TTC549 (cell line): ENCODE measurements around the gene TEFM.
"Not testable (repeated sequence)": the region's sequence is repeated elsewhere in the genome, so short reads cannot be mapped to it uniquely, and the experiment has no call there.

Source experiments
- FAIRE-seq: peaks from 2 replicates; lab custom pipeline; 2012; peaks lifted over from hg19 to GRCh38; lab: Jason Lieb, UNC

Gene TEFM, protein sequence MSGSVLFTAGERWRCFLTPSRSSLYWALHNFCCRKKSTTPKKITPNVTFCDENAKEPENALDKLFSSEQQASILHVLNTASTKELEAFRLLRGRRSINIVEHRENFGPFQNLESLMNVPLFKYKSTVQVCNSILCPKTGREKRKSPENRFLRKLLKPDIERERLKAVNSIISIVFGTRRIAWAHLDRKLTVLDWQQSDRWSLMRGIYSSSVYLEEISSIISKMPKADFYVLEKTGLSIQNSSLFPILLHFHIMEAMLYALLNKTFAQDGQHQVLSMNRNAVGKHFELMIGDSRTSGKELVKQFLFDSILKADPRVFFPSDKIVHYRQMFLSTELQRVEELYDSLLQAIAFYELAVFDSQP

DNA sequence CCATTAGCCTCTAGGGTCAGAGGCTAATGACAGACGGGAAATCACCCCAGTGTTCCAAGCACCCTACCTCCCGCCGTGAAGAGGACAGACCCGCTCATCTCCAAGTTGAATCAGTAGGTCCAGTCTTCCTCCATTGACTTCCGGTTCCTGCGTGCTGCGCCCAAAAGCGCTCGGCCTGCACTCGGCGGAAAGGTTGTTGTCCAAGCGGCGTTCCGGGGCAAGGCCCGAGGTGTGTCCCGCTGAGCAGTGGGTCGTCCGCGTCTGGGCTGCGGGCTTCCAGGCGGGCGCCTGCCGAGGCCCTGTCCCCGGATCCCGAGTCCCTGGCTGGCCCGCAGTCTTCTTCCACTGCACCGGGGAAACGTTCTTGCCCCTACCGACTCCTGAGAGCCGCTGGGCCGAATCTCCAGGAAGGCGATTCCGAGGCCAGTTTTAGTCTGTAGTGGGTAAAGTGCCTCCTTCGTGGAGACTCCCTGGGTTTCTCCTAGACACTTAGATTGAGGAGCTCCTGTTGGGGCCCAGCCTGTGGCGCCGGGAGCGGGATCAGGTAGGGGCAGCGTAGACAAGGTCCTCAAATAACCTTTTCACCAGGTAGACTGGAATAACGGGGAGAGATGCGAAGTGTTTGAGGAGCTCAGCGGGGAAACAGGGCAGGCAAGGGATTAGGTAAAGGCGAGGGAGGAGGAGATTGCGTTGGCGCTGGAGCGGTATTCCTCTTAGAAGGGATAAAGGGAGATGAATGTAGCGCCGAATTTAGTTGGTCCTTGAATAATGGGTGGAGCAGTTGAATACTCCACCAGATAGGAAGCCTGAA is at the start of gene TEFM:
Gene TEFM, minus strand, starts transcription at position 138 of the 811 bp plus-strand sequence. Its CDS starts 40 bp downstream, at position 98.
- no peak for FAIRE-seq

DNA sequence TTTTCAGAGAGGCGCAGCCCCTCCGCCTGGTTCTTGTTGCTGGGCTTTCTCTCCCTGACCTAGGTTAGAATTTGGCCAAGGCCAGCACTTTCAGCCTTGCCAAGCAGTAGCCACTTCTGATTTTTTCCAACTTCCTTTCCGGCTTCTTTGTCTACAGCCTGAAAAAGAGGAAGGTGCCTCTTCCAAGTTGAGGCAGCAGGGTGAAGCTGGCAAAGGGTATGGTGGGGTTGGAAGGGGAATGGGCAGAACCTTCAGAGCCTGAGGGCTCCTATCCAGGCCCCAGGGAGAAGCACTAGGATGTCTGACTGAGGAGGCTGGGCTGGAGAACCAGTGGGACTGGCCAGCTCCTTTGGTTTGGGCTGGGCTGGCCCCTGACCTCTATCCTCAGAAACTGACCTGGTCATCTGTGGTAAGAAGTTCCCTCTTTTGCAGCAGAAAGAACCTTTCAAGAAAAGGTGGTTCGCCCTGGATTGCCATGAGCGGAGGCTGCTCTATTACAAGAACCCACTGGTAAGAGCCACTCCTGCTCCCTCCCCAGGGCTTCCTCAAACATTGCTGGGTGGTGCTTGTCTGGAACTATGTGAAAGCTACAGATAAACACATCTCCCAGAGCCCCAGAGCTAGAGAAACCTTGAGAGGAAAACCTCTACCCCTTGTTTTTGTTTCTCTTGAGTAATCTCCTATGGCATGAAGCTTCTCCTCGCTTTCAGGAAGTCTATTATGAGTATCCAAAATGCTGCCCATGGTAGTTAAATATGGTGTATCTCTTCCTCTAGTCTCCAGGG is 48.2 kb upstream of the TEFM start:
- FAIRE-seq = no peak

DNA sequence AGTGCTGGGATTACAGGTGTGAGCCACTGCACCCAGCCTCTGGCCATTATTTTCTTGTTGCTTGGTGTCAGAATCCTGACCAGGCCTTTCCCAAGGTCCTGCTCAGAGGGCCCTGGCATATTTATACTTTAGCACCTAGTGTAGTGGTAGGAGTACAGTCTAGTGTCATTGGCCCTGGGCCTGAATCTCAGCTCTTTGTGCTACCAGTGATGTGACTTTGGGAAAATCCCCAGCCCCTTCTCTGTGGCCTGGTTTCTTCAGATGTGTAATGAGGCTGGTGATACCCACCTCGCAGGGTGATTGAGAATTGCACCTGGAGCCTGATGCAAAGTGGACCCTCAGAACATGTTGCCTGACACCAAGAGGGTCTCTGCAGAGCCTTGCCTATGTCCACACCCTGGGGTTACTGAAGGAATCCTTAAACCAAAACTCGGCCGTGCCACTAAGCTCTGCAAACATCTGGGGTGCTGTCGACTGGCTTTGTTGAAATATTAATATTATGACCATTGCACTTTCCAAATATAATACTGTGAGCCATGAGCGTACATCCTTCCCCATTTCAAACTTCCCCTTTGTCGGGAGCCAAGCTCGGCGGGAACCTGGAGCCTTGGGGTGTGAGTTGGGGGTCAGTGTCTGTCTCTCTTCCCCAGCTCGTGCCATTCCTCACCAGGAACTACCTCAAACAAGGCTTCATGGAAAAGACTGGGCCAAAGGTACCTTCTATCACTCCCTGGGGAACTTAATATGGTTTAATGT is 46.8 kb upstream of the TEFM start:
- no peak for FAIRE-seq

DNA sequence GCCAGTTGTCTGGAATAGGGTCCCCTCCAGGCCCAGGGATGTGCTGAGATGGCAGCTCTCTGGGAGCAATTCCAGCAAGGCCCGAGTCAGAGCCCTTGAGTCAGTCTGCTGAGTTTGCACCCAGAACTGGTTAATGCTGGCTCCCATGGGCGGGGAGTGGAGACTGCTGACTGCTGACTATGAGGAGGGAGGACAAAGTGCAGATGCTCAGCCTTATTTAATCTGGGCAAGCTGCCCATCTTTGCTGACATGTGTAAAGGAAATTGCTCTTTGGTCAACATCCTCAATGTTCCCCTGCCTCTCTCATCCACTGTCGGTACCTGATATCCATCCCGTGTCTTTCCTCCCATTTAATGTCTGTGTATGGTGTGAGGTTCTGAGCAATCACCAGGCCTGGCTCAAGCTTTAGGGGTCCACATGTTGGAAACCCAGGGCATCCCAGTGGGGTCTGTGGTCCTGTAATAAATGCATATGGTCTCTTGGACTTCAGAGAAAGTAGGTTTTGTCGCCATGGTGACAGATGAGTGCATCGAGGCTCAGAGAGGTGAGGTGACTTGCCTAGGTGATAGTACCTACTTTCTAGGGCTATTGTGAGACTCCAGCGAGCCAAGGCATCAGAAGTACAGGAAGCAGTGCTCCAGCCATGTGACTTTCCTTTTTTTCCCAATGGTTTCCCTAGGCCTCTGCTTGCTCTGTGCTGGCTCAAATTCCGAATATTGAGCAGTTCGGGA is 44.8 kb upstream of the TEFM start:
- FAIRE-seq = no peak

DNA sequence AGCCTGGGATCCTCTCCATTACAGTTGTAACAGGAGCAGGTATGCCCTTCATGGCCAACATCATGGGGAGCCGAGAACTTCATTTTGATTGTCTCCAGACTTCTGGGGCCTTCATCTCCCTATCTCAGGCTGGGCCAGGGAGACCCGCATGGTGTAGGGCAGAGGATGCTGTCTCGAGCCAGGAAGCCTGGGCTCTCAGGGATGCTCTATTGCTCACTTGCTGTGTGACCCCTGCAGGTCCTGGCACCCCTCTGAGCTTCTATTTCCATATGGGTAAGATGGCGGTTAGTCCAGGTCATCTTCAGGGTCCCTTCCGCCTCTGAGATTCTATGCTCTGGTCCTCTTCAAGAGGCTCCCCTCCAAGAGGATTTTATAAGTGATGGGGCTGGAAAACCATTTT is 44.2 kb upstream of the TEFM start:
- FAIRE-seq = no peak

DNA sequence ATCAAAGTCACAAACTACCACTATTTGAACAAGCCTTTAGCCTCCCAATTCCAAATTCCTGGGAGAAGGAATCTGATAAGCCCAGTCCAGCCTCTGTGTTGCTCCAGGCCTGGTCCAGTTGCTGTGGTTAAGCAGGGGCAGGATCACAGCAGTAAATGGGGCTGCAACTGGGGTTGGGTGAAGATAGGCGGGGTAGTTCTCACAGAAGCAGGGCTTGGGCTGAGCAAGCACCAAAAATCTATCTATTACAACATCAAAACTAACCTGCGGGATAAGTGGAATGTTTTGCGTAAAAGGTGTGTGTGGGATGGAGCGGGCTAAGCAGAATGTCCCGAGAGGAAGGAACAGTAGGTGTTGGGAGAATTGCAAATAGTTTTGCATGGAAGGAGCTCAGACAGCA is 41.8 kb upstream of the TEFM start:
- no peak for FAIRE-seq

DNA sequence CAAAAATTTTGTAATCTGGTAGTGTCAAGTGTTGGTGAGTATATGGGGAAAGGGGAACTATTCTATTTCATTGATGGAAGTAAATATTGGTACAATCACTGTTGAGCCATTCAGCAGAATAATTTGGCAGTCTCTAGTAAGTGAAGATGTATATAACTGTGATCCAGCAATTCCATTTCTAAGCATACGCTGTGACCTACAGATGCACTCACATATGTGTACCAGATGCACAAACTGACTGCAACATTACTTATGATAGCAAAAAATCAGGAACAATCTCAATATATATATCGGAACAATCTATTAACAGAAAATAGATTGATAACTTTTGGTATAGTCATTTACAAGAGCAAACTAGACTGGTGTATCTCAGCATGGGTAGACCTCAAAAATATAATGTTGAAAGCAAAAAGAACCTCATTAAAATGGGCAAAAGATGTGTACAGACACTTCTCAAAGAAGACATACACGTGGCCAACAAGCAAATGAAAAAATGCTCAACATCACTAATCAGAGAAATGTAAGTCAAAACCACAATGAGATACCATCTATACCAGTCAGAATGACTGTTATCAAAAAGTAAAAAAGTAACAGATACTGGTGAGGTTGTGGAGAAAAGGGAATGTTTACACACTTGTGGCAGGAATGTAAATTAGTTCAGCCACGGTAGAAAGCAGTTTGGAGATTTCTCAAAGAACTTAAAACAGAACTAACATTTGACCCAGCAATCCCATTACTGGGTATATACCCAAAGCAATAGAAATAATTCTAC is 36.5 kb upstream of the TEFM start:
- FAIRE-seq = no peak

DNA sequence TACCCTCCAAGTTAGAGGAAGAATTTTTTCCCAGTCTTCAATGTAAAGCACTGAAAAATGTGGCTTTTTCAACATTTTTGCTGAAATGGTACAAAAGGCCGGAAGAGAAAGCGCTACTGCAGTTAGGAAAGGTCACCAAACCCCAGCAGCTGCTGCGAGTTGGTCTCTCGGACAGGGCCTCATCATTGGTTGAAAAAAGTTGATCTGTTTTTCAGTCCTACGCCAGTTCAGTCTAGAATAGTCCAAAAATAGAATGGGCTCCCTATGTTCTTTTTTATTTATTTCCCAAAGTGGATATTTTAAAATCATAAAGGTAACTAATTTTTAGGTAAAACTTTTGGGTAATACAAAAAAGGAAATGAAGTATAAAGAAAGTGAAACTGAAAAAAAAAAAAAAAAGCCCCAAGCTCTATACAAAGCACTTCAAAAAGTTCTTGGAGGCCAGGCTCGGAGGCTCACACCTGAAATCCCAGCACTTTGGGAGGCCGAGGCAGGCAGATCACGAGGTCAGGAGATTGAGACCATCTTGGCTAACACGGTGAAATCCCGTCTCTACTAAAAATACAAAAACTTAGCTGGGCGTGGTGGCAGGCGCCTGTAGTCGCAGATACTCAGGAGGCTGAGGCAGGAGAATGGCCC is 33.1 kb upstream of the TEFM start:
- FAIRE-seq = no peak

DNA sequence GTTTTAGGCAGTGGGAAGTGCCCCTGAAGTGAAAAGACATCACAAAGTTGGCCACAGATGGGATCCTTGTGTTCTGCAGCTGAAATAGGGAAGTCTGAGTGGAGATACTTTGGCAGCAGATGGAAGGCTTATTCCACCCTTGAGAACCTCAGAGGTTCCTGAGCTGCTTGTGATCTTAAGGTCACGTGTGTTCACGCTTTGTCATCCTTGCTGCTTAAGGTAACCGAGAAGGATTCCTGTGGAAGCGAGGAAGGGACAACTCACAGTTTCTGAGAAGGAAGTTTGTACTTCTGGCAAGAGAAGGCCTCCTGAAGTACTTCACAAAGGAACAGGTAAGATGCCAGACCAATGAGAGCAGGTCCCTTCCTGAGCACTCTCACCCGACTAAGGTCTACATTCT is 27.9 kb upstream of the TEFM start:
- no peak for FAIRE-seq

DNA sequence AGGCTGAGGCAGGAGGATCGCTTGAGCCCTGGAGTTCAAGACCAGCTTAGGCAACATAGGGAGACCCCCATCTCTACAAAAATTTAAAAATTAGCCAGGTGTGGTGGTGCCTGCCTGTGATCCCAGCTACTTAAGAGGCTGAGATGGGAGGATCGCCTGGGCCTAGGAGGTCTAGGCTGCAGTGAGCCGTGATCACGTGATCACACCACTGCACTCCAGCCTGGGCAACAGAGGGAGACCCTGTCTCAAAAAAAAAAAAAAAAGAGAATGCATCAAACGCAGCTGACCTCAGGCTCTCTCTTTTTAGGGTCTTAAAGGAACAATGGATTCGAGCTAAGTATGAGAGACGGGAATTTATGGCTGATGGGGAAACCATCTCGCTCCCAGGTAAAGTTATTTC is 25.5 kb upstream of the TEFM start:
- not testable (repeated sequence) for FAIRE-seq

DNA sequence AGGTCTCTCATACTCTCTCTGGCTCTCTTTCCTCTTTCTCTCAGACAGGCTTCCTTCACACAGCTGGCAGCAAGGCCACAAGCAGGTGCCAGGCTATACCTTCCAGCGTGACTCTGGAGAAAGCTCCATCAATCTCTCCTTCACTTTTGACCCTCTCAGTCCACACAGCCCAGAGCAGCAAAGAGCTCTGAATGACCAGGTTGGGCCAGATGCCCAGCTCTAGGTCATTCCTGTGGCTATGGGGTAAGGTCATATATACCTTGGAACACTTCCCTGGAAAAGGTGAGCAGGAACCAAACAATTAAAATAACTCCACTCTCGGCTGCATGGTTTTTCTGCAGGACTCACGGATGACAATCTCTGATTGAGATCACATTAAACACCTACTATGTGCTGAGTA is 24.5 kb upstream of the TEFM start:
- no peak for FAIRE-seq

DNA sequence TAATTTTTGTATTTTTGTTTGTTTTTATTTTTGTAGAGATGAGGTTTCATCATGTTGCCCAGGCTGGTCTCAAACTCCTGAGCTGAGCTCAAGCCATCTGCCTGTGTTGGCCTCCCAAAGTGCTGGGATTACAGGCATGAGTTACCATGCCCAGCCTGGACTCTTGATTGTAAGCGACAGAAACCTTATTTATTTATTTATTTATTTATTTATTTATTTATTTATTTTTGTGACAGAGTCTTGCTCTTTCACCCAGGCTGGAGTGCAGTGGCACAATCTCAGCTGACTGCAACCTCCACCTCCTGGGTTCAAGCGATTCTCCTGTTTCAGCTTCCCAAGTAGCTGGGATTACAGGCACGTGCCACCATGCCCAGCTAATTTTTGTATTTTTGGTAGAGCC is 23.8 kb upstream of the TEFM start:
- not testable (repeated sequence) for FAIRE-seq

DNA sequence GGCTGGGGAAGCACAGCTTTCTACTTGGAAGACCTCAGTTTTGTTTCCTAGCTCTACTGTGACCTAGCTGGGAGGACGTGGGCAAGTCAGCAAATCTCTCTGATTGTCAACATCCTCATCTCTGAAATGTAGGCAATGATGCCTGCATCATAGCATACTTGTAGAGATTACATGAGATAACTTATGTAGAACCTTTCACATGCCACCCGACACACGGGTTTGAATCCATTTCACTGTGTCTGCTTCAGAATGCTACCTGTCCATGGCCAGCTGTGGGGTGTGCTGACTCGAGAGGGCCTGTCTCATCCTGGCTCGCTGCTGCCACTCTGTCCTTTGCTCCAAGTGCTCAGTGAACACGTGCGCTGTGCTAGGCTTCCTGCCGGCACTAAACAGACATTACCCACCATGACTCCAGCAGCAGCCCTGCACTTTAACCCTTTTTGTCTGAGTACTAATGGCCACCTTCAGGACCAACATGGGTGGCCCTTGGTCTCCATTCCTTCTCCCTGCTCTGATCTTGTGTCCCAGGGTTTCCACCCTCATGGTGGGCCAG is 23.1 kb upstream of the TEFM start:
- FAIRE-seq = no peak

DNA sequence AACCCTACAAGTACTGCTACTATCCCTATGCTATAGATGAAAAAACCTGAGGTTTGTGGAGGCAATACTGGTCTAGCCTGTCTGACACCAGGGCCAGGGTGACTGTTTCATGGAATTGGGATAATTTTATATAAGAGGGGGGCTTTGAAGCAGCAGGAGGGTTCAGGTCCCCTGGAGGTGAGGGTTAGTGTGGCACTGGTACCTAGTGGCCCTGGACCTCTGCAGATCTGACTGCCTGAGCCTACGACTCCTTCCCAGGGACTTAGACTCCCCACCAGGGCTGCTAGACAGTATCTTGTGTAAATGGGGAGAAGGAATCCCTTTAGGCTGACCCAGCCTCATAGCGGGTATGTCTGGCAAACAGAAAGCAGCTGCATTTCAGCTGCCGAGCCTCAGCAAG is 22.5 kb upstream of the TEFM start:
- FAIRE-seq = no peak

DNA sequence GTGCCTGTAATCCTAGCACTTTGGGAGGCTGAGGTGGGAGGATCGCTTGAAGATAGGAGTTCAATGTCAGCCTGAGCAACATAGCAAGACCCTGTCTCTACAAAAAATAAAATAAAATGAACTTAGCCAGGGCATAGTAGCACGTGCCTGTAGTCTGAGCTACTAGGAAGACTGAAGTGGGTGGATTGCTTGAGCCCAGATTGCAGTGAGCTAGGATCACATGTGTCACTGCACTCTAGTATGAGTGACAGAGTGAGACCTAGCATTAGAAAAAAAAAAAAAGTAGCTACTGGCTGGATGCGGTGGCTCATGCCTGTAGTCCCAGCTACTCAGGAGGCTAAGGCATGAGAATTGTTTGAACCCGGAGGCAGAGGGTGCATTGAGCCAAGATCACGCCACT is 21.7 kb upstream of the TEFM start:
- no peak for FAIRE-seq

DNA sequence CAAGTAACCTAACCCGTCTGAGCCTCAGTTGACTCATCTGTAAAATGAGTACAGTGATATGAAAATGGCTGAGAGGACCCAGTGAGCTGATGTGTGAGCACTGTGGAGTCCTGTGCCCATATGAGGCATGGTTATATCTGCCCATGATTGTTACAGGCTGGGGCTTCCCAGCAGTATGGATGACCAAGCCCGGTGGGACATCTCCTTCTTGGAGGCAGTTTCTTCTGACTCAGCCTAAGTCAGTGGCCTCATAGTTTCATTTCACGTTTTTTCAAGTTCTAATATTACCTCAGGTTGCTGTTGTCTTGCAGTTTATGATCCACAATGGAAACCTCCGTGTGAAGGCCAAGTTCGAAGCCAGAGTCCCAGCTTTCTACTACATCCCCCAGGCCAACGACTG is 20.5 kb upstream of the TEFM start:
- no peak for FAIRE-seq

DNA sequence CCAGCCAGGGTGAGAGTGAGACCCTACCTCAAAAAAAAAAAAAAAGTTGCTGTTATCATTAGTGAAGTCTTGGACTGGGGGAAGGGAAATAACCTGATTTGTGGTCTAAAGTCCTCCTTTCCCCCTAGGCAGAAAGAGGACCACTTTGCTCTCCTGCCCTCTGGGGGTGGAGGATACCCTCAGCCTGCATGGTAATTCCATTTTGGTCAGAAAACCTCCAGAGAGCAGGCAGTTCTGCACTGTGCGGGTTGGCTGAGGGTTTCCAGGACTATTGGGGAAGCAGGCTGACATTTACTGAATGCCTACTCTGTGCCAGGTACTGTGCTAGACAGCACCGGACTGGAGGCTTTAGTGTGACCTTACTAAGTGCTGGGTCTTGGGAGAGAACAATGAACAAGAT is 18.3 kb upstream of the TEFM start:
- no peak for FAIRE-seq

DNA sequence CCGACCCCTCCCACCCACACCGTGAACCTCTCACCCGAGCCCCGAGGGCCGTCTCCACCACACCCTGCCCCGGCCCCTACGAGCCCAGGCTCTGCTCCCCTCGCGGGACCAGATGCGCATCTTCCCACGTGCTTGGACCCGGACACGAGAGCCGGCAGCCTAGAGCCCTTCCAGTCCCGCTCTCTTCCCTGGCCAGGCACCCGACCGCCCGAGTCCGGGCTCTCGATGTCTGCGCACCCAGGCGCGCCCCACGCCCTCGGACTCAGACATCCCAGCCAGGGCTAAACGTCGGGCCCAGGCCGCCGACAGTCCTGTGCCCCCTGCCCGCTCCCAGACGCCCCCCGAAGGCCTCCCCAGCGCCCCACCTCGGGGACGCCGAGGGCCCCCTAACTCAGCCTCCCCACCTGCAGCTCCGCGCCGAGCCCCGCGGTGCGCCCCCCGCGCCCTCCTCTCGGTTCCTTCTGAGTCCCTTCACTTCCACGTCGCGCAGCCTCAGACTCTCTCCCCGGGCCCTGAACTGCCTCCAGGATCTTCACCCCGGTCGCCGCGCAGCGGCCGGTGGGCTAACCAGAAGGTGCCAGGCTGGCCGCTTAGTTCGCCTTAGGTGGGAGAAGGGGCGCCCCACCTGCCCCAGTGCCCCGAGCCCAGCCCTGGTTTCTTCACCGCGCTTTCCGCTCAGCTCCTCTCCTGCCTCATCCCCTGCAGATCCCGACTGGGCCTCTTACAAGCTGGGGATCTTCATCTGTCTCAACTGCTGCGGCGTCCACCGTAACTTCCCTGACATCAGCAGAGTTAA is 16.4 kb upstream of the TEFM start:
- no peak for FAIRE-seq
